Measurements from ENCODE around the gene FLRT3. TPM values are rescaled to one million over a fixed set of nuclear protein-coding genes. Genes with fewer than 3 reads are reported as not detected.

The FLRT3 gene
- total RNA-seq, 1 donor from 2014 or later: 77.7 TPM

GRCh38 chr20:14319704-14320103 is 17.7 kb downstream of the FLRT3 start:
- no peak for DNase-seq (ENCODE audit: low spot score)

GRCh38 chr20:14313341-14314020 is 23.9 kb downstream of the FLRT3 start:
- DNase-seq (ENCODE audit: low spot score): no peak

GRCh38 chr20:14312001-14312400 is 25.4 kb downstream of the FLRT3 start:
- DNase-seq (ENCODE audit: low spot score): no peak

- no peak for DNase-seq (ENCODE audit: low spot score)
These were observed 26.3 kb downstream of the FLRT3 start for GRCh38 chr20:14310977-14311627.

- DNase-seq (ENCODE audit: low spot score): no peak
These were observed 29.5 kb downstream of the FLRT3 start for GRCh38 chr20:14307956-14308355.

- no peak for DNase-seq (ENCODE audit: low spot score)
These were observed 32.9 kb downstream of the FLRT3 start for GRCh38 chr20:14304472-14304871.

- DNase-seq (ENCODE audit: low spot score): no peak
These were observed 33.8 kb downstream of the FLRT3 start for GRCh38 chr20:14303651-14304050.

GRCh38 chr20:14303106-14303505 is 34.3 kb downstream of the FLRT3 start:
- no peak for DNase-seq (ENCODE audit: low spot score)

- DNase-seq (ENCODE audit: low spot score): no peak
These were observed 37.6 kb downstream of the FLRT3 start for GRCh38 chr20:14299831-14300230.

GRCh38 chr20:14295770-14296309 is 41.6 kb downstream of the FLRT3 start:
- no peak for DNase-seq (ENCODE audit: low spot score)

- no peak for DNase-seq (ENCODE audit: low spot score)
These were observed 42.2 kb downstream of the FLRT3 start for GRCh38 chr20:14295238-14295637.

- no peak for DNase-seq (ENCODE audit: low spot score)
These were observed 45.9 kb downstream of the FLRT3 start for GRCh38 chr20:14291502-14291901.

GRCh38 chr20:14288341-14289330 is 48.8 kb downstream of the FLRT3 start:
- no peak for DNase-seq (ENCODE audit: low spot score)

- DNase-seq (ENCODE audit: low spot score): no peak
These were observed 53.0 kb downstream of the FLRT3 start for GRCh38 chr20:14284443-14284842.

- no peak for DNase-seq (ENCODE audit: low spot score)
These were observed 55.3 kb downstream of the FLRT3 start for GRCh38 chr20:14282140-14282539.
